G401 (cell line): ENCODE results near the gene SLC1A5. TPM values are rescaled to one million over a fixed set of nuclear protein-coding genes. Genes with fewer than 3 reads are reported as not detected.
"Not testable (repeated sequence)": the region's sequence is repeated elsewhere in the genome, so short reads cannot be mapped to it uniquely, and the experiment has no call there.

Source experiments
- DNase-seq: peaks from one replicate; pipeline ENCODE4 v3.0.0-alpha.2; 2015; ENCODE audit warnings: low spot score
- in situ Hi-C: cut with HindIII; loops from 2 replicates; pipeline ENCODE4 v1.10.0; 2016; ENCODE audit warnings: low sequenced_read_pairs, mixed read lengths
- total RNA-seq: library from RNA; depleted of rRNA; stranded (reverse); fragments of >200 nt; shearing (Covaris generic); gene quantifications from 2 replicates; pipeline ENCODE4 v1.2.3, GENCODE V29; 2014

The SLC1A5 gene
- total RNA-seq, 1 experiment from 2014 or later = 159 TPM

GRCh38 chr19:46804432-46804831, 16.0 kb upstream of the SLC1A5 start:
- DNase-seq, in situ Hi-C loops: not testable (repeated sequence)

GRCh38 chr19:46803555-46803954, 15.2 kb upstream of the SLC1A5 start:
- DNase-seq = no peak
- in situ Hi-C loops = no loop called here

GRCh38 chr19:46802152-46802551, 13.8 kb upstream of the SLC1A5 start:
- no peak for DNase-seq
- in situ Hi-C loops = no loop called here

- no peak for DNase-seq
- in situ Hi-C loops = no loop called here
These were observed 10.3 kb upstream of the SLC1A5 start for GRCh38 chr19:46798713-46799112.

GRCh38 chr19:46797881-46798280, 9.5 kb upstream of the SLC1A5 start:
- no peak for DNase-seq
- in situ Hi-C loops = no loop called here

- DNase-seq = no peak
These were observed 3.5 kb upstream of the SLC1A5 start for GRCh38 chr19:46791944-46792343.

GRCh38 chr19:46789371-46789770, 977 bp upstream of the SLC1A5 start:
- no peak for DNase-seq
- in situ Hi-C loops = no loop called here

More at GRCh38 chr19:46791944-46792343, 3.5 kb upstream of the SLC1A5 start:
- in situ Hi-C loops = no loop called here

GRCh38 chr19:46788968-46789338, 559 bp upstream of the SLC1A5 start:
- no peak for DNase-seq
- in situ Hi-C loops = no loop called here

GRCh38 chr19:46787331-46788261, 798 bp downstream of the SLC1A5 start:
- no peak for DNase-seq
- in situ Hi-C loops = no loop called here

- in situ Hi-C loops = no loop called here
- DNase-seq = no peak
These were observed 1.4 kb downstream of the SLC1A5 start for GRCh38 chr19:46787040-46787330.

GRCh38 chr19:46786236-46787039, 2.0 kb downstream of the SLC1A5 start:
- DNase-seq = no peak
- in situ Hi-C loops = no loop called here

GRCh38 chr19:46785980-46786235, 2.5 kb downstream of the SLC1A5 start:
- in situ Hi-C loops = no loop called here
- DNase-seq = no peak

GRCh38 chr19:46785054-46785979, 3.1 kb downstream of the SLC1A5 start:
- in situ Hi-C loops = no loop called here
- DNase-seq = no peak

- DNase-seq = peak; percentile 33
- in situ Hi-C loops = no loop called here
These were observed 3.9 kb downstream of the SLC1A5 start for GRCh38 chr19:46784262-46785053.

- in situ Hi-C loops = no loop called here
- DNase-seq = no peak
These were observed 4.7 kb downstream of the SLC1A5 start for GRCh38 chr19:46783670-46784069.

GRCh38 chr19:46782355-46783019, 5.9 kb downstream of the SLC1A5 start:
- DNase-seq = no peak
- in situ Hi-C loops = no loop called here

GRCh38 chr19:46777956-46778645, 10.3 kb downstream of the SLC1A5 start:
- in situ Hi-C loops, DNase-seq: not testable (repeated sequence)
